ENCODE data around the gene MARVELD1.
A peak's percentile ranks its signal among the peaks of the same experiment; 100 is the strongest.

Gene MARVELD1

DNA sequence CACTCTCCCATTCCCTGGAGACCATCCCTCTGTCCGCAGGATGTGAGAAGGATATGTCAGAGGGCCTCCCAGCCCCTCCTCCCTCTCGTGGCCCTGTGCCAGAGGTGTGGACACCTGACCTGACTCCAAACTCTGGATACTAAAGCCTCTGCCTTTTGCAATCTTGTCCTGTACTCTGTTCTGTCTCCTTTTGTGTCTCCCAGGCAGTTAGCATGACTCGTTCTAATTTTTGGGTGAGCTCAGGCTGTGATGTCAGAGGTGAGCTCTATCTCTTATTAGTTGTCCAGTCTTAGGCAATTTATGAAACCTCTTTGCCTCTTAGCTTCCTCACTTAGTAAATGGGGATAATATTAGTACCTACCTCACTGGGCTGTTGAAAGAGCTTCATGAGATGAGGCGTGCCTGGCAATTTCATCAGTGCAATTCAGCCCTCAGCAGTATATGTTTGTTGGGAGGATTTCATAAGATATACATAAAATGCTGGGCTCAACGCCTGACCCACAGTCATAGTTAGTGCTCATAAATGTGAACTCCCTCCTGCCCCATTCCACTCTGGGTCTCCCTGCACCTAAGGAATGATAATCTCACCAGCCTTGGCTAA, 10.9 kb downstream of the MARVELD1 start:
- DNase-seq = no peak

DNA sequence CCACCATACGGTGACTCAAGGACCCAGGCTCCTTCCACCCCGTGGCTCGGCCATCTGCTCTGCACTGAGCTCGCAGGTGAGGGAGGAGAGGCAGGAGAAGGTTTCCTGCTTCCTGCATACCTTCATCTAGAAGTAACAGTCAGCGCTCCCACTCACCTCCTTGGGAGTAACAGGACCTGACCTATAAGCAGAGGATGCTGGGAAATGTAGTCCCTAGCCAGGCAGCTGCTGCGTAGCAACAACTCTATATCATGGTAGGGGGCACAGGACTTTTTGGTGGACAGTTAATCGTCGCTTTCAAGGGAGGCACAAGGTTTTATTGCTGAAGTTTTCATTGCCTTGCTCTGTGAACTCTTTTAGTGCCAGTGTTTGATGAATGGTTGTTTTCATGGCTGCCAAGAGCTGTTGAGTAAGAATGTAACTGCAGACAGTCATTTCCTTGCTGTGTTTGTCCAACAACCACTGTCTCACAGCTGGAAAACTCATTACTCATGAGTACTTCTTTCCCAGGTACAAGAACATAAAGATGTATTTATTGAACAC, 13.2 kb downstream of the MARVELD1 start:
- peak; percentile 11 for DNase-seq

DNA sequence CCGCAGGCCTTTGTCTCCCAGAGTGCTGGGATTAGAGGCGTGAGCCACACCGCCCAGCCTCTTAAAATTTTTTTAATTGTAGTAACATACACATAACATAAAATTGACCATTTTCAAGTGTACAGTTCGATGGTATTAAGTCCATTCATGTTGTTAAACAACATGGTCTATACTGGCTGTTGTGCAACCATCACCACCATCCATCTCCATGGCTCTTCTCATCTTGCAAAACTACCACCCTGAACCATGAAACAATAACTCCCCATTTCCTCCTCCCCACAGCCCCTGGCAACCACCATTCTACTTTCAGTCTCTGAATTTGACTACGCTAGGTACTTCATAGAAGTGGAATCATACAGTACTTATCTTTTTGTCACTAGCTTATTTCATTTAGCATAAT, 15.5 kb downstream of the MARVELD1 start:
- DNase-seq = no peak

DNA sequence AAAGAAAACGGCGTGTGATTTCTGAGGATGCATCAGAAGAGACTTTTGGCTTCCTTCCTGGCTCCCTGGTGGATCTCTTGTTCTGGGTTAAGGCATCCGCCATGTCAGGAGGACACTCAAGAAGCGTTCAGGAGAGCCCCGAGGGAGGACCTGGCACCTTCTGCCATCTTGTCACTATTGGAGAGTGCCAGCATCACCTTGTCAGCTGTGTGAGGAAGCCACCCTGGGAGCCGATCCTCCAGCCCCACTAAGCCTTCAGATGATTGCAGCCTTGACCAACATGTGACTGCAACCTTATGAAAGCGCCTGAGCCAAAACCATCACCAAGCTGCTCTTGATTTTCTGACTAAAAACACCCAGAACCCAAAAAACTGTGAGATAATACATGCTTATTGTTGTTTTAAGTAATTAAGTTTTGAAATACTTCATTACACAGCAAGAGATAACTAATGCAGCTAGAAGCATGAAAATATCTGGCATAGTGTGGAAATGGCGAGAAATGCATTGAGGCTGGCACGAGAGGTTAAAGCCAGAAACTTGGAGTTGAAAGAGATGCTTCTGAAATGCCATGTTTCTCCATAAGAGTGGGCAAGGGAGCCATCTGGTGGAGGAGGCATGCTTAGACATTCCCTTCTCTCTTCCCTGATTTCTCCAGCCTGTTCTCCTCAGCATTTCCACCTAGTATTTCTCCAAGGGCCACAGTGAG, 18.0 kb downstream of the MARVELD1 start:
- peak; percentile 78 for DNase-seq

DNA sequence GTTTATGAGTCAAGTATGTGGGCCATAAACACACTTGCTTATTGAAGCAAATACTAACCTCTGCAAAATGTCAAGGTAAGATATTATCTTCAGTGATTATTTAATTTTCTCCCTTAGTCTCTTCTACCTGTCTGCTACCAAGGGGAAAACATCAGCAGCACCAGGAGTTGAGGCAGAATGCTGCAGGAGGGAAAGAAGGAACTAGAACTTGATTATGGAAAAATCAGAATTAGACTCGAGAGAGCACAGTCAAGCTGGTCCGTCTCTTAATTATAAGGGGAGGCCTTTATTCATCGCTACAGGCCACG, 18.5 kb downstream of the MARVELD1 start:
- no peak for DNase-seq

DNA sequence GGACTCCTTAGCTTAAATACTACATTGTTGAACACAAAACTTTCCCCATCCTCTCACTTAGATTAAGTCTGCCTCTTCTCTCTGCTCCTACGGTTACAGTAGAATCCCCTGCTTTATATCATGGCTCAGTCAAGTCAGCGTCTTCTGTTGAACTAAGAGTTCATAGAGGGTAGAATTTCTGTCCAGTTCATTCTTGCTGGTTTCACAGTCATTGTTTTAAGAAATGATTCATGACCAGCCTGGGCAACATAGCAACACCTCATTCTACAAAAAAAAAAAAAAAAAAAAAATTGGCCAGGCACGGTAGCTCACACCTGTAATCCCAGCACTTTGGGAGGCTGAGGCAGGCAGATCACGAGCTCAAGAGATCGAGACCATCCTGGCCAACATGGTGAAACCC, 19.7 kb downstream of the MARVELD1 start:
- no peak for DNase-seq

DNA sequence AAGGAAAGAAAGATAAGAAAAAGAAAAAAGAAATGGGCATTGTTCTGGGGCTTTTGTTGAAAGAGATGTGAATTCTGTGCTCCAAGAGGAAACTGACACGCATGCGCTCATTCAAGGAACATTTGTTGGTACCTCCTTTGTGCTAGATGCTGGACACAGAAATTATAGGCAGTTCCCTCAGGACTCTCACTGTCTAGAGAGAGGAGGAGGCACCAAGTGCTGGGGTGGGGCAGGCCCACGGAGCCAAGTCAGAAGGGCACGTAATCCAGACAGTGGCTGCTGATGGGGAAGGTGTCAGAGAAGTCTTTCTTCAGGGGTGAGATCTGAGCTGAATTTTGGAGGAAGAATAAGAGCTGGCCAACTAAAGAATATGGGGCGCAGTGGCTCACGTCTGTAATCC, 20.5 kb downstream of the MARVELD1 start:
- no peak for DNase-seq

DNA sequence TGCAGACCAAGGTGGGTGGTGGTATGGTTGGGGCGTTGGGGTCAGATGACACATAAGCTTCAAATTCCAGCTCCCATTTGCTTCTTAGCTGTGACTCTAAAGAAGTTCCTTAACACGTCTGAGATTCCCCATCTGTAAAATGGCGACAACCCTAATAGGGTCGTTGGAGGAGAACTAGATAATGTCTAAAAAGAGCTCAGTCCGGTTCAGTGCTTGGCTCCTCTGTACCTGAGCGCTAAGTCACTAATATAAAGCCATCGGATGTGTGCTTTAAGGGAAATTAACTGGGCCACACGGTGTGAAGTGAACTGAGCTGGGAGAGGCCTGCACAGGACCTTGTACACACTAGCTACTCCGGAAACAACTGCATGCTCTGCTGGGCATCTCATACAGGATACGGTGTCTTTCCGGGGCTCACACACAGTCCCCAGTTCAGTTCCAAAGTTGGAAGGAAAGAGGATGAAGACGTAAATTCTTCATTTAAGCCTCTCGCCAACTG, 22.9 kb downstream of the MARVELD1 start:
- no peak for DNase-seq

DNA sequence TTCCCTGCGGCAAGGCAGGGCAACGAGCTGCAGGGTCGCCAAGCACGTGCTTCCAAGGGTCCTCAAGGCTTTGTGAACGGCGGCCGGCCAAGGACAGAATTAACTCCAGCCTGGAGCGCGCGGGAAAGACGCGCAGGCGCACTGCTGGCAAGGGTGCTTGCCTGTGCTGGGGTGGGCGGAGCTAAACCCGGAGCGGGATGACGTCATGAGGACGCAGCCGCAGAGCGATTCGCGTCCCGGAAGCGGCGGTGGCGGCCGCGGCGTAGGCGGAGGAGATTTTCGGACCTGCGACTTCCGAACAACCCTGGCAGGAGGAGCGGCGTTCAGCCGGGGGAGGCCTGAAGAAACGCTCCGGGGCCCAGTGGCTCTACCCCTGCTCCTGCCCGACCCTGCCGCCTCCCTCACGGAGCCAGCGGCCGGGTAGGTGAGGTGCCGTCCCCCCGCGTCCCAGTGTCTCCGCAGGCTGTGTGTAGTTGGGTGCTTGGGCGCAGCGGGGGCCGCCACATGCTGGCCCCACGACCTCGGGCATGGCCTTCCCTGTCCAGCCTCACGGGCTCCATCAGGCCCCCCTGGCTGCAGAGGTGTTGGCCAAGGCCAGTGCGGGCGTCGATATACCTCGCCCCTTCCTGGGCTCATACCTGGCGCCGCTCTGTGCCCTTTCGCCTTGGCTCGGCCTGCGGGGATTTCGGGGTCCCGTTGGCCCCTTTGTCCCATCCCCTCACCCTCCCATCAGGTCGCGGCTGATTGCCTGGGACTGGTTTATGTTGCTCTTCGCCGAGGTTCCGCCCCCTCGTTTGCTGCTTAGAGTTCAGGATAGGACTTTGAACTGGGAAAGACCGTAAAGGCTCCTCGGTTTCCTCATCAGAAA, 23.6 kb downstream of the MARVELD1 start, which contains the start of gene ZFYVE27:
TSS of gene ZFYVE27 (plus strand) at position 227 of the 868 bp plus-strand sequence. CDS start 1,350 bp downstream, outside the sequence.
- peak; percentile 95 for DNase-seq

DNA sequence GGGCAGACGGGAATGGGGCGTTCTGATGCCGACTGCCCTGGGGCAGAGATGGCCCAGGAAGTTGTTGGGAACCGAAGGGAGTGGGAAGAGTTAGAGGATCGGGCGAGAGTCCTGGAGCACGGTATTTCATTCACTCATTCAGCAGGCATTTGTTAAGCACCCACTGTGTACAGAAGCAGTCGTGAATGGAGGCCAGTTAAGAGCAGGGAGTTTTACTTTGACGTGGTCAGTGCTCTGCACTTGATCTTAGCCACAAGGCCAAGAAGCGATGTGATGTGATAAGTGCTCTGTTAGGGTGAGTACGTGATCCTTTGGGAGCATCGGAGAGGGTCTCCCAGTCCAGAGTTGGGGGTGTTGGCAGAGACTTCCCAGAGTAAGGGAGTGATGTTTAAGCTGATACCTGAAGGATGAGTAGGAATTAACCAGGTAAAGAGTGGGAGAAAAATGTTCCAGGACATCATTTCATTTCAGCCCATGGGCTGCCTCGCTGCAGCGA, 24.3 kb downstream of the MARVELD1 start:
- no peak for DNase-seq

DNA sequence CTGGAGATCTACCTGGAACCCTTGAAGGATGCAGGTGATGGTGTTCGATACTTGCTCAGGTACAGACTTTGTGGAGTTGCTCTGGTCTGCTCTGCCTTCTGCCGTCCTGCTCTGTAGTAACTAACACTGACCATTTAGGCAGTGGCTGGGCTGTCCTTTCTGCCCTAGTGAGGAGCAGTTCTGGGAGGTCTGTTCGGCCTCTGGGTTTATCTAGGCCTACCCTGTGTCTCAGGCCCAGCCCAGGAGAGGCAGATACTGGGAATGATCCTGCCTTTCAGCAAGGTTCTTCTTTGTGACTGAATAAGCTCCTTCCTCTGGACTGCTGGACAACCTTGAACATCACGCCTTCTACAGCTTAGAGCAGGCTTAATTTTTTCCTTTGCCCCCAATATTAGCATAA, 25.1 kb downstream of the MARVELD1 start:
- DNase-seq = no peak

DNA sequence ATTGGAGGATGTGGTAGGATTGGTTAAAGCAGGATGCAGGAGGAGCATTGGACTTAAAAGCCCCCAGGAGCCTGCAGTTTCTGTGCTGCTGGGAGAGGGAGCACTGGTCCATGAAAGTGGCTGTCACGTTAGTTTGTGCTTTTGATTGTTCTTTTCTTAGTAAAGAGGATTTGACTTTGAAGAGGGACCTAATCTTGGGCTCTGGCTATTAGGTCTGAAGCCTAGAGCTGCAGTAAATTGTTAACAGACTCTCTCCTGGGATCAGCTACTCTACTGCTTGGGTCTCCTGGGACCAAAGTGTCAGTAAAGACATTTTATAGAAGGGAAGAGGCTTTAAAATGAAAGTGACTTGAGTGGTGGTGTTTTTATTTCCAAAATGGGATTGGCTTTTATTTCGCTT, 27.1 kb downstream of the MARVELD1 start:
- DNase-seq = no peak

DNA sequence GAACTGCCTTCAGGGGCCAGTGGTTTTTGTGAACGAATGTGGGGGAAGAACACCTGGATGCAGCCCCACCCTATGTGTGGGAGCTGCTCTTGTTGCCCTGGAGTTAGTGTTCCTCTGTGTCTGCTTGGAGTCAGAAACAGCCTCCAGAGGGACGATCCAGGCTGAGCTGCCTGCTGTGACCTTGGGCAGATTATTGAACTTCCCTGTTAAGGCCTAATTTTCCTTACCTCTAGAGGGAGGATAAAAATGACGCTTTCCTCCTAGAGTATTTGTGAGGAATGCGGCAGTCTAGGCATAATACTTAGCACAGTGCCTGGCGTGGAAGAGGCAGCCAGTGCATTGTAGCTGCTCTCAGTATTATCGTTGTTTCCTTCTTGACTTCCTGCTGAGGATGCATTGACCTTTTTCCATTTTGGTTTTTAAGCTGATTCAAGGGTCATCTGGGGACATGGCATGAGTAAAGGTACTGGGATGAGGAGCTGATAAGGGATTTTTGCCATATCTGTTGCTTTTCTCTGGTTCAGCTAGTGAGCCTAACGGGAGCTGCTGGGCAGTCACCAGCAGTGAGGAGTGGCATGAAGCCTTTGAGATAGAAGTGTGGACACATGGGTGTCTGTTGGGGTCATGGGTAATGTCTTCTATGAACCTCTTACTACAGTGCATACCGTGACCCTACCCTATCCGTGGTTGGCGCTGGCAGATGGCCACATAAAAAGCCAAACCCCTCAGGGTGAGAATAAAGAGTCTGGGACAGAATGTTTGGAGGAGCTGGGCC, 29.8 kb downstream of the MARVELD1 start:
- DNase-seq = no peak

DNA sequence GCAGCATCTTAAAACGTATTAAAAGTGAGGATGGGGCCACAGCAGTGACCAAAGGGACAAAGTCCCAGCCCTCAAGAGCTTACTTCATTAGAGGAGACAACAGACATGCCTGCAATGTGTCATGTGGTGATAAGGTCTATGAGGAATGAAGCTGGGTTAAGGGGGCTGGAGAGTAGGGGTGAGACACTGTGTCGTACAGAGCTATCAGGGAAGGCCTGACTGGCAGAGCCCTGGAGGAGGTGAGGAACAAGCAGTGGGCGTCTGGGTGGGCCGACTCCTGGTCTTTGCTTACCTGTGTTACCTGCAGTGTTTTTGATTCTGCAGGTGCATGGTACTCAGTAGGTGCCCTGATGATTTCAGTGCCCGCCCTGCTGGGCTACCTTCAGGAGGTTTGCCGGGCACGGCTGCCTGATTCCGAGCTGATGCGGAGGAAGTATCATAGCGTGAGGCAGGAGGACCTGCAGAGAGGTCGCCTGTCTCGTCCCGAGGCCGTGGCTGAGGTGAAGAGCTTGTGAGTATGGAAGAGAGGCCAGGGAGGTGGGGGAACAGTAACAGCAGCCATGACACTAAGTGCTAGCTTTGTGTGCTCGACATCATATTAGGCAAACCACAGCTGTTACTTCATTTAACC, 31.0 kb downstream of the MARVELD1 start:
- no peak for DNase-seq

DNA sequence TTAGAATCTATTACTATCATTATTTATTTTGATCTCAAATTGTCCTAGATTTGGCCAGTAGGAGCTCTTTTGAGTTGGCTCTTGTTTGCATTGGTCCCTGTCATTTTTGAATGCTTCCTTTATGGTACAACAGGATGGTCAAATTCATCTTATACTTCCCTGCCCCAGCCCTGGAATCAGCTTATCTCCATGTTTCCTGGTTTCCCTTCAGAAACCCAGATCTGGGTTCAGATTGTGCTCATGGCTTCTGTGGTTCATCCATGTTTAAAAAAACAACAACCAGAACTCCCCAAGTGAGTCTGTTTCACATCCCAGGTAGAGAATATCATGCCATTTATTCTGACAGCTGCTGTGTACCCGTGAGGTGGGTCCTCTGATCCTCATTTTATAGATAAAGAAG, 34.0 kb downstream of the MARVELD1 start:
- no peak for DNase-seq

DNA sequence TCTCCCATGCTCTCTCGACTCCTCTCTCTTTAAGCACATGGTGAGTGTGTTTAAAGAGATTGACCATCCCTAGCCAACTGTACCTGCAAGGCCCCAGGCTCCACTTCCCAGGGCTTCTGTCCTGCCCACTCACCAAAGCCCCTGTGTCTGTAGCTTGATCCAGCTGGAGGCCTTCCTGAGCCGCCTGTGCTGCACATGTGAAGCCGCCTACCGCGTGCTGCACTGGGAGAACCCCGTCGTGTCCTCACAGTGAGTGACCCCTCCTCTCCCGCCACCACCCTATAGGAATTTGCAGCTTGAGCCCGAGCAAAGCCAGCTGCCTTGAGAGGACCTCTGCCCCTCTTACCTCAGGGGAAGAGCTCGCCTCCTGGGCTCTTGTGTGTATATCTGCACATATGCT, 34.6 kb downstream of the MARVELD1 start:
- DNase-seq = no peak

DNA sequence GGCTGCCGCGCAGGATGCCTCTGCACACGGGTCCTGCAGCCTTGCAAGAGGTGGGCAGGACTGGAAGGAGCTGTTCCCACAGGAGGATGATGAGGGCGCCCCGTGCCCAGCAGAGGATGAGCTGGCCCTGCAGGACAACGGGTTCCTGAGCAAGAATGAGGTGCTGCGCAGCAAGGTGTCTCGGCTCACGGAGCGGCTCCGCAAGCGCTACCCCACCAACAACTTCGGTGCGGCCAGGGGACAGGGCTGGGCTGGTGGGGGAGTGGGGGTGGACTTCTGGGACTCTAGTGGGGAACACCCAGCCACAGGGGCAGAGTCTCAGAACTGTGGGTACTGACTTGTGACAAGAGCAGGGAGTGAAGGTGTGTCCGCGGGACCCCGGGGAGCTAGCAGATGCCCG, 39.4 kb downstream of the MARVELD1 start:
- DNase-seq = no peak

DNA sequence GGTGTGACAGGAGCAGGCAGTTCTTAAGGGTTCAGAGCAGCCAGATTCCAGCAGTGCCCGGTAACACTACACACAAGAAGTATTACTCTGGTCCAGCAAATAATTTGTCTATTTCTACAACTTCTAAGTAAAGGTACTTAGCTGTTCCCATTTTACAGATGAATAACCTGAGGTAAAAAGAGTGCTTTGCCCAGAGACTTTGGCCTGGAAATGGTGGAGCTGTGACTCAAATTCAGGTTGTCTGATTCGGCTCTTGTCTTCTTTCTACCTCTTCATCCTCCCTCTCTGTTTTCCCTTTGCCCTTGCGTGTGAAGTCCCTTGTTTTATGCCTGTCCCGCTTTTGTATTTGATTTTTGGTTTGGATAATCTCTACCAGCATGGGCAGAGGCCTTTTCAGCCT, 41.2 kb downstream of the MARVELD1 start:
- no peak for DNase-seq

DNA sequence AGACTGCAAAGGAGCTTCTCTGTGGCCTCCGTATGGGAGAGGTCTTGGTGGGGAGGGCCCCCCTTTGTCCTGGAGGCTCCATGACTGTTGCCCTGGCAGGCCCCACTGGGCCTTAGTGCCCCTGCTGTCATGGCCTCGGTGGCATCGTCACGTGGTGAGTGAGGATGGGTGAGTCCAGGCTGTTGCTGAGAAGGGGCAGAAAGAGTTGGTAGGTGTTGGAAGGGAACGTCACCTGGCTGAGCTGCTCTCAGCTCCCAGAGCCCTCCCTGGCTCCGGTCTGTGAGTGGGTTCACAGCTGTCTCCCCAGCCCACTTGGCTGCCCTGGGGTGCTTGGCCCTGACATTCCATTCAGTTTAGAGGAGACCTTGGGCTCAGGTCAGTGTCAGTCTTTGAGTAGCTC, 42.2 kb downstream of the MARVELD1 start:
- DNase-seq = no peak

DNA sequence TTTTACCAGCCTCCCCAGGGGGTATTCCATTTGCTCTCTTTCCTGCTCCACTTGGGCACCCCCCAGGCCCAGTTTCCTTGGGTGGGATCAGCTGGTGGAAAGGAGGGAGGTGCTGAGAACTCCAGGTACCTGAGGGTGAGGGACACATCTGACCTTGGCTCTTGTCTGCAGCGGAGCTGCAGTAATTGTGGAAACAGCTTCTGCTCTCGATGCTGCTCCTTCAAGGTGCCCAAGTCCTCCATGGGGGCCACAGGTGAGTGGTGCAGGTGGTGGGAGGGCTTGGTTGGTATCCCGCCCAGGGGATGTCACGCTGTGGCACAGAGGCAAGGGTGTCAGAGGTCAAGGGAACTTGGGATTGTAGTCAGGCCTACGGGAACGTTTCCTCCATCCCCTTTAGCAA, 43.9 kb downstream of the MARVELD1 start:
- DNase-seq = no peak

DNA sequence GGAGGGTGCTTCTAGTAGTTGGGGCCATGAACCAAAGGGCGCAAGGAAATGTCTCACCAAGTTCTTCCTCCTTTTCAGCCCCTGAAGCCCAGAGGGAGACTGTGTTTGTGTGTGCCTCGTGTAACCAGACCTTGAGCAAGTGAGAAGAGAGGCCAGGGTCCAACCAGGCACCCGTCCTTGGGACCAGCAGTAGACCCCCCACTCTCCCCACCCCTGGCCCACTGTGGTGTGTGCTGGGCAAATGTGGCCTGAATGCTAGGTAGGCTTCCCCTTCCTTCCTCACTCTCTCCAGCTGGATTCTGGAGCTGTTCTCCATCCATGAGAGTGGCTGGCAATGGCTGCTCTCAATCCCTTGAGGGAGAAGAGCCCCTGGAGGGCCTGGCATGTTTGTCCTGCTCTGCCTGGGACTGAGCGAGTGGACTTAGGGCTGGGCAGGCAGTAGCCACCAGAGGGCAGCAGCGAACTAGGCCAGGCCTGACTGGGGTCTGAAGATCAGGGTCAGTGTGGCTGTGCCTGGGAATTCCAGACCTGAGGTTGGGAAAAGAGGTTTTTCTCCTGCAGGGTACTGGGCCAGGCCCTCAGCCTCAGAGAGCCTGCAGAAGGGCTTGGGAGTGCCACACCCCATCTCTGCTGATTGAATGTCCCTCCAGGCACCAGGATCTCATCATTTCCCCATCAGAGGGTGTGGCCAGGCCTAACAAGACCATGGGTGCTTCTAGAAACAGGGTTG, 45.8 kb downstream of the MARVELD1 start:
- peak; percentile 60 for DNase-seq
